Liver (tissue), 3 donors: ENCODE measurements around the gene TTC23L.

ENCODE experiments used
- EGR1 ChIP-seq, 2 donors: IDR thresholded peaks; 2 replicates each; pipeline ENCODE4 v1.6.1; 2016 to 2018; ENCODE audit warnings: antibody characterized with exemption in 2 of 2, low read depth in 2 of 2
- FOXA1 ChIP-seq: IDR thresholded peaks from 2 replicates; pipeline ENCODE4 v1.6.1; 2016; ENCODE audit warnings: antibody characterized with exemption
- GABPA ChIP-seq, 2 donors: IDR thresholded peaks in 1 of 2; conservative IDR thresholded peaks in 1 of 2; 2 replicates each; pipeline ENCODE4 v1.6.1; 2016; ENCODE audit warnings: antibody characterized with exemption in 2 of 2, mild to moderate bottlenecking in 1 of 2, moderate library complexity in 1 of 2
- JUND ChIP-seq, 2 donors: IDR thresholded peaks; 2 replicates each; pipeline ENCODE4 v1.6.1; 2016; ENCODE audit warnings: antibody characterized with exemption in 2 of 2
- RAD21 ChIP-seq, 2 donors: IDR thresholded peaks; 2 replicates each; pipeline ENCODE4 v1.6.1; 2016; ENCODE audit warnings: antibody characterized with exemption in 2 of 2, mild to moderate bottlenecking in 2 of 2
- YY1 ChIP-seq: IDR thresholded peaks from 2 replicates; pipeline ENCODE4 v1.6.1; 2016; ENCODE audit warnings: antibody characterized with exemption, mild to moderate bottlenecking
- TF ChIP-seq, protein P1 (sequence below): fragments of 150-350 bp; IDR thresholded peaks from 2 replicates; pipeline ENCODE4 v1.5.1; 2017; ENCODE audit warnings: improper control_type of control experiment, low read depth, low read length; ENCODE audit not compliant: missing input control
- TF ChIP-seq, protein P2 (sequence below): IDR thresholded peaks from 2 replicates; pipeline ENCODE4 v1.6.1; 2016; ENCODE audit warnings: antibody characterized with exemption
- TF ChIP-seq, protein P3 (sequence below): IDR thresholded peaks from 2 replicates; pipeline ENCODE4 v1.6.1; 2016; ENCODE audit warnings: antibody characterized with exemption
- donor health status: healthy.
- donor health status: healthy.

DNA sequence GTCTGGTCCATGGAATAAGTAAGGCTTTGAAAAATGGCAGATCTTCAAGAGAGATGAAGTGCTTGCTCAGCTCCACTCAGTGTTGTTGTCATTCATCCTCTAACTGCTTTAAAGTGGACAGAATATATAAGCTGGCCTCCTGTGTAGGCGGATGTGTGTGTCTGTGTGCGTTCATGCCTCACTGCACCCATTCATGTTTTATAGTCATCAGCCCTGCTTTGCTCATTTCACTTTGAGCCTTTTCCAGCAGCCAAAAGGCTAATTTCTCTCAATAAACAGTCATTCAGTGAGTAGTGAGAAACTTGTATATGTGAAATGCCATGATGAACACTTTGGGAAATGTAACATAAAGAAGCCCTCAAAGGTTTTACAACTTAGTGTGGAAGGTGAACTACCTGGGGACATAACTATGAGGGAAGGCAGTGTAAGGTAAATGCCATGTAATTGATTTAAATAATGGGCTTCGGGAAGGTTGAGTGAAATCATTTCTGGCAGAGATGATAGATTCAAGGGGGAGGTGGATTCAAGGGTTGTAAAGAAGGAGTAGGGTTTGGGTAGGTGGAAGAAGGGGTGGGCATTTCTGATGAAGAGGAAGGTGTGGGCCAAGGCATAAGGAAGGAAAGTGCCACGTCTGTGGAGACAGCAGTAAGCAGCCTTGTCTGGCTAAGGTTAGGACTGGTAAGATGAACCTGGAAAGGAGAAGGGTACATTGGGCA lies 15.7 kb downstream of the TTC23L start:
- TF ChIP-seq, protein P1, sequence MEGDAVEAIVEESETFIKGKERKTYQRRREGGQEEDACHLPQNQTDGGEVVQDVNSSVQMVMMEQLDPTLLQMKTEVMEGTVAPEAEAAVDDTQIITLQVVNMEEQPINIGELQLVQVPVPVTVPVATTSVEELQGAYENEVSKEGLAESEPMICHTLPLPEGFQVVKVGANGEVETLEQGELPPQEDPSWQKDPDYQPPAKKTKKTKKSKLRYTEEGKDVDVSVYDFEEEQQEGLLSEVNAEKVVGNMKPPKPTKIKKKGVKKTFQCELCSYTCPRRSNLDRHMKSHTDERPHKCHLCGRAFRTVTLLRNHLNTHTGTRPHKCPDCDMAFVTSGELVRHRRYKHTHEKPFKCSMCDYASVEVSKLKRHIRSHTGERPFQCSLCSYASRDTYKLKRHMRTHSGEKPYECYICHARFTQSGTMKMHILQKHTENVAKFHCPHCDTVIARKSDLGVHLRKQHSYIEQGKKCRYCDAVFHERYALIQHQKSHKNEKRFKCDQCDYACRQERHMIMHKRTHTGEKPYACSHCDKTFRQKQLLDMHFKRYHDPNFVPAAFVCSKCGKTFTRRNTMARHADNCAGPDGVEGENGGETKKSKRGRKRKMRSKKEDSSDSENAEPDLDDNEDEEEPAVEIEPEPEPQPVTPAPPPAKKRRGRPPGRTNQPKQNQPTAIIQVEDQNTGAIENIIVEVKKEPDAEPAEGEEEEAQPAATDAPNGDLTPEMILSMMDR = no peak
- TF ChIP-seq GABPA (IDR thresholded peaks at IDR 0.05 in 1 of 2, conservative IDR thresholded peaks at IDR 0.05 in 1 of 2) (no peak), FOXA1 (no peak), EGR1 (IDR thresholded peaks at IDR 0.05; ENCODE audit: low read depth in 2 of 2) (no peak), RAD21 (IDR thresholded peaks at IDR 0.05) (no peak), YY1 (no peak), JUND (IDR thresholded peaks at IDR 0.05) (no peak)
- TF ChIP-seq, protein P2, sequence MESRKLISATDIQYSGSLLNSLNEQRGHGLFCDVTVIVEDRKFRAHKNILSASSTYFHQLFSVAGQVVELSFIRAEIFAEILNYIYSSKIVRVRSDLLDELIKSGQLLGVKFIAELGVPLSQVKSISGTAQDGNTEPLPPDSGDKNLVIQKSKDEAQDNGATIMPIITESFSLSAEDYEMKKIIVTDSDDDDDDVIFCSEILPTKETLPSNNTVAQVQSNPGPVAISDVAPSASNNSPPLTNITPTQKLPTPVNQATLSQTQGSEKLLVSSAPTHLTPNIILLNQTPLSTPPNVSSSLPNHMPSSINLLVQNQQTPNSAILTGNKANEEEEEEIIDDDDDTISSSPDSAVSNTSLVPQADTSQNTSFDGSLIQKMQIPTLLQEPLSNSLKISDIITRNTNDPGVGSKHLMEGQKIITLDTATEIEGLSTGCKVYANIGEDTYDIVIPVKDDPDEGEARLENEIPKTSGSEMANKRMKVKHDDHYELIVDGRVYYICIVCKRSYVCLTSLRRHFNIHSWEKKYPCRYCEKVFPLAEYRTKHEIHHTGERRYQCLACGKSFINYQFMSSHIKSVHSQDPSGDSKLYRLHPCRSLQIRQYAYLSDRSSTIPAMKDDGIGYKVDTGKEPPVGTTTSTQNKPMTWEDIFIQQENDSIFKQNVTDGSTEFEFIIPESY = no peak
- TF ChIP-seq, protein P3, sequence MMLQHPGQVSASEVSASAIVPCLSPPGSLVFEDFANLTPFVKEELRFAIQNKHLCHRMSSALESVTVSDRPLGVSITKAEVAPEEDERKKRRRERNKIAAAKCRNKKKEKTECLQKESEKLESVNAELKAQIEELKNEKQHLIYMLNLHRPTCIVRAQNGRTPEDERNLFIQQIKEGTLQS = no peak
